Ishikawa (cell line): Measurements from ENCODE around the gene SCAPER.

Source experiments
- CEBPB ChIP-seq: IDR thresholded peaks from 2 replicates; pipeline ENCODE4 v1.6.1; 2012
- CREB1 ChIP-seq: IDR thresholded peaks from 2 replicates; pipeline ENCODE4 v1.6.1; 2012; ENCODE audit warnings: low read depth
- EGR1 ChIP-seq: IDR thresholded peaks from 2 replicates; pipeline ENCODE4 v1.6.1; 2012
- EP300 ChIP-seq: IDR thresholded peaks from 2 replicates; pipeline ENCODE4 v1.6.1; 2012; ENCODE audit warnings: borderline replicate concordance
- FOXM1 ChIP-seq: IDR thresholded peaks from 2 replicates; pipeline ENCODE4 v1.6.1; 2012; ENCODE audit warnings: low read depth, borderline replicate concordance
- NFIC ChIP-seq: IDR thresholded peaks from 2 replicates; pipeline ENCODE4 v1.6.1; 2012
- RAD21 ChIP-seq: IDR thresholded peaks from 2 replicates; pipeline ENCODE4 v1.6.1; 2012; ENCODE audit warnings: low read depth
- TAF1 ChIP-seq: IDR thresholded peaks from 2 replicates; pipeline ENCODE4 v1.6.1; 2012; ENCODE audit warnings: low read depth, mild to moderate bottlenecking
- TCF12 ChIP-seq: IDR thresholded peaks from 2 replicates; pipeline ENCODE4 v1.6.1; 2012; ENCODE audit warnings: low read depth
- TEAD4 ChIP-seq: IDR thresholded peaks from 2 replicates; pipeline ENCODE4 v1.6.1; 2012
- YY1 ChIP-seq: IDR thresholded peaks from 2 replicates; pipeline ENCODE4 v1.6.1; 2012; ENCODE audit warnings: low read depth
- ZBTB7A ChIP-seq: IDR thresholded peaks from 2 replicates; pipeline ENCODE4 v1.6.1; 2012; ENCODE audit warnings: low read depth
- TF ChIP-seq, protein P1 (sequence below): IDR thresholded peaks from 2 replicates; pipeline ENCODE4 v1.6.1; 2012; ENCODE audit warnings: low read depth, mild to moderate bottlenecking
- TF ChIP-seq, protein P2 (sequence below): IDR thresholded peaks from 2 replicates; pipeline ENCODE4 v1.6.1; 2012
- TF ChIP-seq, protein P3 (sequence below): IDR thresholded peaks from 2 replicates; pipeline ENCODE4 v1.6.1; 2012

Gene SCAPER

DNA sequence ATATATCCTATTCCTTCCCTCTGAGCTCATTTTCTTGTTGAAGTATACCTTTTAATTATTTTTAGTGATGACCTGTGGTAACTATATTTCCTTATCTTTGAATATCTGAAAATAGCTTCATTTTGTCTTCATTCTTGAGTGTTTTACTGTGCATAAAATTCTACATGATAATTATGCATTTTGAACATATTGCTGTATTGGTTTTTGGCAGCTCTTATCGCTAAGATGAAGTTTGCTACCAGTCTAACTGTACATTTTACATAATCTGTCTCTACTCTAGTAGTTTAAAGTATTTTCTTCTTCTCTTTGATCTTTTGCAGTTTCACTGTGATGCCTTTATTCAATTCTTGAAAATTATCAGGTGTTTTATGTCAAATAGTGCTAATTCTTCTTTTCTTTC is 379.0 kb downstream of the SCAPER start:
- no peak for TF ChIP-seq YY1
- TF ChIP-seq RAD21, result no peak
- no peak for TF ChIP-seq NFIC
- no peak for TF ChIP-seq EP300
- TF ChIP-seq, protein P1, sequence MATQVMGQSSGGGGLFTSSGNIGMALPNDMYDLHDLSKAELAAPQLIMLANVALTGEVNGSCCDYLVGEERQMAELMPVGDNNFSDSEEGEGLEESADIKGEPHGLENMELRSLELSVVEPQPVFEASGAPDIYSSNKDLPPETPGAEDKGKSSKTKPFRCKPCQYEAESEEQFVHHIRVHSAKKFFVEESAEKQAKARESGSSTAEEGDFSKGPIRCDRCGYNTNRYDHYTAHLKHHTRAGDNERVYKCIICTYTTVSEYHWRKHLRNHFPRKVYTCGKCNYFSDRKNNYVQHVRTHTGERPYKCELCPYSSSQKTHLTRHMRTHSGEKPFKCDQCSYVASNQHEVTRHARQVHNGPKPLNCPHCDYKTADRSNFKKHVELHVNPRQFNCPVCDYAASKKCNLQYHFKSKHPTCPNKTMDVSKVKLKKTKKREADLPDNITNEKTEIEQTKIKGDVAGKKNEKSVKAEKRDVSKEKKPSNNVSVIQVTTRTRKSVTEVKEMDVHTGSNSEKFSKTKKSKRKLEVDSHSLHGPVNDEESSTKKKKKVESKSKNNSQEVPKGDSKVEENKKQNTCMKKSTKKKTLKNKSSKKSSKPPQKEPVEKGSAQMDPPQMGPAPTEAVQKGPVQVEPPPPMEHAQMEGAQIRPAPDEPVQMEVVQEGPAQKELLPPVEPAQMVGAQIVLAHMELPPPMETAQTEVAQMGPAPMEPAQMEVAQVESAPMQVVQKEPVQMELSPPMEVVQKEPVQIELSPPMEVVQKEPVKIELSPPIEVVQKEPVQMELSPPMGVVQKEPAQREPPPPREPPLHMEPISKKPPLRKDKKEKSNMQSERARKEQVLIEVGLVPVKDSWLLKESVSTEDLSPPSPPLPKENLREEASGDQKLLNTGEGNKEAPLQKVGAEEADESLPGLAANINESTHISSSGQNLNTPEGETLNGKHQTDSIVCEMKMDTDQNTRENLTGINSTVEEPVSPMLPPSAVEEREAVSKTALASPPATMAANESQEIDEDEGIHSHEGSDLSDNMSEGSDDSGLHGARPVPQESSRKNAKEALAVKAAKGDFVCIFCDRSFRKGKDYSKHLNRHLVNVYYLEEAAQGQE, result no peak
- no peak for TF ChIP-seq TCF12
- TF ChIP-seq, protein P2, sequence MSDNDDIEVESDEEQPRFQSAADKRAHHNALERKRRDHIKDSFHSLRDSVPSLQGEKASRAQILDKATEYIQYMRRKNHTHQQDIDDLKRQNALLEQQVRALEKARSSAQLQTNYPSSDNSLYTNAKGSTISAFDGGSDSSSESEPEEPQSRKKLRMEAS, result no peak
- no peak for TF ChIP-seq TEAD4
- no peak for TF ChIP-seq FOXM1
- no peak for TF ChIP-seq EGR1
- TF ChIP-seq ZBTB7A, result no peak
- TF ChIP-seq TAF1, result no peak
- TF ChIP-seq, protein P3, sequence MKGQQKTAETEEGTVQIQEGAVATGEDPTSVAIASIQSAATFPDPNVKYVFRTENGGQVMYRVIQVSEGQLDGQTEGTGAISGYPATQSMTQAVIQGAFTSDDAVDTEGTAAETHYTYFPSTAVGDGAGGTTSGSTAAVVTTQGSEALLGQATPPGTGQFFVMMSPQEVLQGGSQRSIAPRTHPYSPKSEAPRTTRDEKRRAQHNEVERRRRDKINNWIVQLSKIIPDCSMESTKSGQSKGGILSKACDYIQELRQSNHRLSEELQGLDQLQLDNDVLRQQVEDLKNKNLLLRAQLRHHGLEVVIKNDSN, result no peak
- no peak for TF ChIP-seq CEBPB
- TF ChIP-seq CREB1, result no peak

DNA sequence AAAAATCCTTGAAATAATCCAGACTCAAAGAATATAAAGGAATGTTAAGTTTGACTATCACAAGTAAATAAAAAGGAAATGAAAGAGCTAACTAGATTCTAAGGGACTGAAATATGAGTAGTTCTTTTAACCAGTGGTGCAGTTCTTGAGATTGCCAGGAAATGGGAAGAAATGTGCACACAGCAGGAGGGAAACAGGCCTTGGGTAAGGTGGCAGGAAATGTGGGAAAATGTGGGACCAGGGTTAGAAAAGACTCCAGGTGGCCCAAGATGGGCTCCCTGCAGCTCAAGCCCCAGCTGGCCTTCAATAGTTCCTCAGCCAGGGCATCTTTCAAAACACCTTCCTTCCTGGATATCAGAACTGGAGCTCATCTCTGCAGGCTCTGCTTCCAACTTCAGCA is 387.2 kb downstream of the SCAPER start:
- TF ChIP-seq CEBPB, result no peak

DNA sequence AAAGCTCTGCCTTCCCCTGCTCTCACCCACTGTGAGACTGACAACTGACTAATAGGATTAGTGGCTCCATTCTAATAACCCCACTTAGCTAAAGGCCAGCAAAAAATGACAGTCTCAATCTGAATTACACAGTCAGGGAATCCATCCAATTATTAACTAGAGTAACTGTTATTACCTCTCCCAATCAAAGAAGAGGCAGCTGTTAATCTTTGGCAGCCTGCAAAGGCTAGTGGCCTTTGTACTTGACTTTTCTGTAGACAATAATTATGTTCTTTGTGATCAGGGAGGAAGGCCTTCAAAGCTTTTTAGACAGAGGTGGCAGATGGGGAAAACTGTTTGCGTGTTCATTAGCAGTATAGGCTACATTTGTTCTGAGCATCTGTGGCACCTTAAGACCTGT is 390.9 kb downstream of the SCAPER start:
- no peak for TF ChIP-seq CREB1
- no peak for TF ChIP-seq TEAD4
- TF ChIP-seq NFIC, result no peak
- TF ChIP-seq ZBTB7A, result no peak
- TF ChIP-seq RAD21, result no peak
- no peak for TF ChIP-seq FOXM1
- TF ChIP-seq CEBPB, result no peak
- TF ChIP-seq, protein P3, result no peak
- TF ChIP-seq, protein P2, result no peak
- TF ChIP-seq, protein P1, result no peak
- no peak for TF ChIP-seq TCF12
- no peak for TF ChIP-seq EGR1
- no peak for TF ChIP-seq YY1
- TF ChIP-seq TAF1, result no peak
- TF ChIP-seq EP300, result no peak

DNA sequence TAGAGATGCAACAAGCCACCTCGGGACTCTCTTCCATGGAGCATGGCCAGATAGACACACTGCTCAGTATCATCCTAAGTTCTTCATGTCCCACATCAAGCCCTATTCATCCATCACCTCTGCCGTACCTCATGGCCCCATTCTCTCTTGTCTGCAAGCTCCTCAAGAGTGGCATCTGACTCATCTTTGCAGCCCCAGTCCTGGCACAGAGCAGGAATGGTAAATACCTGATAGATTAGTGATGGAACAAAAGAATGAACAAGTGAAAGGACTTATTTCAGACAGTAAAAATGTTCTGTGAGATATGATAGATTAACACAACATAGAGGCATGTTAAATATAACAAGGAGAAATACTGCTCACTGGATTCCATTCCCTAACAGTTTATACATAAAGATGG is 392.2 kb downstream of the SCAPER start:
- no peak for TF ChIP-seq FOXM1
- TF ChIP-seq CREB1, result no peak
- no peak for TF ChIP-seq TEAD4
- TF ChIP-seq, protein P2, result no peak
- TF ChIP-seq NFIC, result no peak
- TF ChIP-seq TCF12, result no peak
- TF ChIP-seq YY1, result no peak
- TF ChIP-seq, protein P1, result no peak
- no peak for TF ChIP-seq TAF1
- TF ChIP-seq EGR1, result no peak
- no peak for TF ChIP-seq ZBTB7A
- TF ChIP-seq RAD21, result no peak
- no peak for TF ChIP-seq CEBPB

DNA sequence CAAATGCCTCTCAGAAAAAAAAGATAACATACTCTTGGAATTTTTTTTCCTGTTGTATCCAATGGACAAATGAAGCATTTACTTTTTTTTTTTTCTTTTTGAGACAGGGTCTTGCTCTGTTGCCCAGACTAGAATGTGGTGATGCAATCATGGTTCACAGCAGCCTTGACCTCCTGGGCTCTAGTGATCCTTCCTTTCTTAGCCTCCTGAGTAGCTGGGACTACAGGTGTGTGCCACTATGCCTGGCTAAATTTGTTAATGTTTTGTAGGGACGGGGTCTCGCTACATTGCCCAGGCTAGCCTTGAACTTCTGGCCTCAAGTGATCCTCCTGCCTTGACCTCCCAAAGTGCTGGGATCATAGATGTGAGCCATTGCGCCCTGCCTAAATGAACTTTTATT is 401.3 kb downstream of the SCAPER start:
- no peak for TF ChIP-seq EGR1
- no peak for TF ChIP-seq TEAD4
- TF ChIP-seq, protein P2, result no peak
- no peak for TF ChIP-seq CEBPB
- TF ChIP-seq, protein P1, result no peak
- TF ChIP-seq EP300, result no peak
- TF ChIP-seq ZBTB7A, result no peak
- TF ChIP-seq FOXM1, result no peak
- TF ChIP-seq, protein P3, result no peak
- no peak for TF ChIP-seq RAD21
- no peak for TF ChIP-seq NFIC
- TF ChIP-seq CREB1, result no peak
- TF ChIP-seq TCF12, result no peak
- no peak for TF ChIP-seq TAF1
- TF ChIP-seq YY1, result no peak
